ENCODE results near the gene RYR3. TPM values are rescaled to one million over a fixed set of nuclear protein-coding genes. Genes with fewer than 3 reads are reported as not detected.

RYR3 gene
- total RNA-seq, 1 experiment from 2014 or later = not detected

DNA sequence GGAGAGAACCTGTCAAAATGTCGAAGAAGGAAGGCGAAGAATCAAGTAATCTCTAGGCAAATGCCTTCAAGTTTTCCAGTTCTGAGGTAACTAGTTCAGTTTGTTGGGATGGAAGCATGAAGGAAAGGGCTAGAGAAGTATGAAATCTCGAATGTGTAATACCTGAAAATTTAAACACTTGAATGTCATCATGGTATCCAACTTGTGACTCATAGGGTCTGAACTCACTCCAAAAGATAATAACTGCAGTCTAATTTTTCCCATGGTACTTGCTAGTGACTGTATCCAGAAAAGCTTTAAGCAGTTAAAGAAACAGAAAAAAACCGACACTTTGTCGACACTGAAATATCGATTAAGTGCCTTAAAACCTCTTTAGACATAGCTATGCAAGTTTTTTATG is 554.6 kb downstream of the RYR3 start:
- no peaks in the 10 kb centered on the region for H3K9me3 ChIP-seq (ENCODE audit: low read length)
- H3K9me2 ChIP-seq (replicated peaks; ENCODE audit: low read length) = no peaks in the 10 kb centered on the region
- H3K27ac ChIP-seq (ENCODE audit: low read length) = no peak overlapping the region
- no peak overlapping the region for H3K4me3 ChIP-seq (ENCODE audit: low read length)
- H3K9ac ChIP-seq (ENCODE audit: low read length) = no peak overlapping the region
- no peak for ATAC-seq
- H3K79me2 ChIP-seq (ENCODE audit: low read length) = no peaks in the 10 kb centered on the region
- no TSS peak for BruUV-seq (replicated peaks)
- H3K27me3 ChIP-seq (ENCODE audit: low read length) = no peaks in the 10 kb centered on the region
- no peaks in the 10 kb centered on the region for H4K20me1 ChIP-seq (ENCODE audit: low read length)
- H3K36me3 ChIP-seq (ENCODE audit: low read depth, low read length) = no peaks in the 10 kb centered on the region
- intact Hi-C loops (cut with micrococcal nuclease) = no loop called here
- H3K4me1 ChIP-seq (ENCODE audit: insufficient read depth, low read length) = peaks cover 11% of the 10 kb centered on the region
- TF ChIP-seq EZH2phosphoT487 (IDR thresholded peaks at IDR 0.05; ENCODE audit: borderline replicate concordance, low read length) (no peak), EZH2 (IDR thresholded peaks at IDR 0.05; ENCODE audit: low read length, unreplicated experiment) (no peak)
- TF ChIP-seq, protein P1, sequence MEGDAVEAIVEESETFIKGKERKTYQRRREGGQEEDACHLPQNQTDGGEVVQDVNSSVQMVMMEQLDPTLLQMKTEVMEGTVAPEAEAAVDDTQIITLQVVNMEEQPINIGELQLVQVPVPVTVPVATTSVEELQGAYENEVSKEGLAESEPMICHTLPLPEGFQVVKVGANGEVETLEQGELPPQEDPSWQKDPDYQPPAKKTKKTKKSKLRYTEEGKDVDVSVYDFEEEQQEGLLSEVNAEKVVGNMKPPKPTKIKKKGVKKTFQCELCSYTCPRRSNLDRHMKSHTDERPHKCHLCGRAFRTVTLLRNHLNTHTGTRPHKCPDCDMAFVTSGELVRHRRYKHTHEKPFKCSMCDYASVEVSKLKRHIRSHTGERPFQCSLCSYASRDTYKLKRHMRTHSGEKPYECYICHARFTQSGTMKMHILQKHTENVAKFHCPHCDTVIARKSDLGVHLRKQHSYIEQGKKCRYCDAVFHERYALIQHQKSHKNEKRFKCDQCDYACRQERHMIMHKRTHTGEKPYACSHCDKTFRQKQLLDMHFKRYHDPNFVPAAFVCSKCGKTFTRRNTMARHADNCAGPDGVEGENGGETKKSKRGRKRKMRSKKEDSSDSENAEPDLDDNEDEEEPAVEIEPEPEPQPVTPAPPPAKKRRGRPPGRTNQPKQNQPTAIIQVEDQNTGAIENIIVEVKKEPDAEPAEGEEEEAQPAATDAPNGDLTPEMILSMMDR (conservative IDR thresholded peaks at IDR 0.05; ENCODE audit: low read depth, low read length) = no peak
- ChIA-PET CTCF (no interaction called here), POLR2A (ENCODE audit: unreplicated experiment) (no interaction called here)
- no peak overlapping the region for H3K4me2 ChIP-seq (ENCODE audit: low read length)
- H3F3A ChIP-seq (ENCODE audit: low read length, unreplicated experiment) = no peaks in the 10 kb centered on the region
- no peak overlapping the region for H2AFZ ChIP-seq (ENCODE audit: low read length)
- DNase-seq = no peak

DNA sequence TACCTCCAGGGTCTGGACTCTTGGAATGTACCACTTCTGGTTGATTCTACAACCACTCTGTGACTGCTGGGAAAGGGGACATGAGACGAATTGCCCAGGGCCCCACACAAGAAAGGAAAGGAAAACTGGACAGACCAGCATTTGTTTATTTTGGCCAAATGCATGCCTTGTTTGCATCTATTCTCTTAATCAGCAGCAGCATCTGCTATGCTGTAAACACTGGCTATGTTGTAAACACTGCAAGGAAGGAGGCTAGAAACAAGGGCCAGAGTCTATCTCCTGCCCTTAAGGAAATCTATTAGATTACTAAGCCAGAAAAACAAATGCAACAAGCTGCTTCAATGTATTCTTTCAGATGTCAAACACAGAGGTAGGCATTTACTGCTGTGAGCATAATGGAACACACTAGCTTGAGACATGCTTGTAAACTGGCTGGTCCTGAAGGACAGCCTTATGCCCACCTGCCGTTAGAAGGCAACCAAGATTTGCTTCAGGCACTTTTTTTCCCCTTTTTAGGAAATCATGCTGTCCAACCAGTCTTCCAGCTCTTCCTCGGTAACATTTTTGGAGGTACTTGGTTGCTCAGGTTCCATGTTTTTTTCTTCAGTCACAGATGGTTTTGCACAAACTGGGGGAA is 555.5 kb downstream of the RYR3 start:
- H3K27me3 ChIP-seq (ENCODE audit: low read length) = no peaks in the 10 kb centered on the region
- CTCF ChIA-PET = no interaction called here

DNA sequence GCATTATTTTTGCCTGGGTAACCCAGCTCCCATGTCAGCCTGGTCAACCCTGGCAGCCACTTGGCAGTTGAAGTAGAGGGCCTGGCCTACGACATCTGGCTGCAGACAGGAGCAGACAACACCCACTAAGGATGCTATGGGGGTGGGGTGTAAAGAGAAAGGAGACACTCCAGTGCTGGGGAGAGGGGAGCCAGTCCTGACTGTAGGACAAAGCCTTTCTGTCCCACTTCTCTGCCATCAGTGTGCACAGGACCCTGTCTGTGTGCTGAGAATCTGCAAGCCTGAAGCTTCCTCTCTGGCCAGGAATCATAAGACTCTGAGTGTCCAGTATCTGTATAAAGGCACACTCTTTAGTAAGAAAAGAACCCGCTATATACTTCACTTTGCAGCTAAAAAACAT is 561.2 kb downstream of the RYR3 start:
- Histone ChIP-seq H3K9ac (ENCODE audit: low read length) (no peak overlapping the region), H3F3A (ENCODE audit: low read length, unreplicated experiment) (no peaks in the 10 kb centered on the region), H3K9me2 (replicated peaks; ENCODE audit: low read length) (no peaks in the 10 kb centered on the region), H3K4me1 (ENCODE audit: insufficient read depth, low read length) (no peaks in the 10 kb centered on the region), H3K9me3 (ENCODE audit: low read length) (no peaks in the 10 kb centered on the region), H3K27me3 (ENCODE audit: low read length) (no peaks in the 10 kb centered on the region), H4K20me1 (ENCODE audit: low read length) (no peaks in the 10 kb centered on the region), H3K36me3 (ENCODE audit: low read depth, low read length) (no peaks in the 10 kb centered on the region), H2AFZ (ENCODE audit: low read length) (no peak overlapping the region), H3K27ac (ENCODE audit: low read length) (no peak overlapping the region), H3K4me2 (ENCODE audit: low read length) (no peak overlapping the region), H3K4me3 (ENCODE audit: low read length) (no peak overlapping the region), H3K79me2 (ENCODE audit: low read length) (no peaks in the 10 kb centered on the region)
- intact Hi-C loops (cut with micrococcal nuclease) = no loop called here
- TF ChIP-seq EZH2phosphoT487 (IDR thresholded peaks at IDR 0.05; ENCODE audit: borderline replicate concordance, low read length) = no peak
- TF ChIP-seq, protein P1 (conservative IDR thresholded peaks at IDR 0.05; ENCODE audit: low read depth, low read length) = no peak
- TF ChIP-seq EZH2 (IDR thresholded peaks at IDR 0.05; ENCODE audit: low read length, unreplicated experiment) = no peak
- DNase-seq (no peak), ATAC-seq (no peak)
- no TSS peak for BruUV-seq (replicated peaks)
- POLR2A ChIA-PET (ENCODE audit: unreplicated experiment) = no interaction called here
- CTCF ChIA-PET = no interaction called here

More for the DNA sequence above, 555.5 kb downstream of the RYR3 start:
- H3K4me3 ChIP-seq (ENCODE audit: low read length) = no peak overlapping the region
- no peaks in the 10 kb centered on the region for H3K9me2 ChIP-seq (replicated peaks; ENCODE audit: low read length)
- intact Hi-C loops (cut with micrococcal nuclease) = no loop called here
- no peaks in the 10 kb centered on the region for H3K9me3 ChIP-seq (ENCODE audit: low read length)
- TSS peak; percentile 50 for BruUV-seq (replicated peaks)
- H2AFZ ChIP-seq (ENCODE audit: low read length) = no peak overlapping the region
- H3K4me2 ChIP-seq (ENCODE audit: low read length) = no peak overlapping the region
- H3F3A ChIP-seq (ENCODE audit: low read length, unreplicated experiment) = no peaks in the 10 kb centered on the region
- H3K27ac ChIP-seq (ENCODE audit: low read length) = no peak overlapping the region
- H3K36me3 ChIP-seq (ENCODE audit: low read depth, low read length) = no peaks in the 10 kb centered on the region
- H3K4me1 ChIP-seq (ENCODE audit: insufficient read depth, low read length) = peaks cover 3% of the 10 kb centered on the region; the same call in 1 of the 2 replicates
- DNase-seq (no peak), ATAC-seq (no peak)
- no peaks in the 10 kb centered on the region for H3K79me2 ChIP-seq (ENCODE audit: low read length)
- no peak overlapping the region for H3K9ac ChIP-seq (ENCODE audit: low read length)
- H4K20me1 ChIP-seq (ENCODE audit: low read length) = no peaks in the 10 kb centered on the region
- TF ChIP-seq, protein P1 (conservative IDR thresholded peaks at IDR 0.05; ENCODE audit: low read depth, low read length) = no peak
- TF ChIP-seq EZH2 (IDR thresholded peaks at IDR 0.05; ENCODE audit: low read length, unreplicated experiment) = no peak
- TF ChIP-seq EZH2phosphoT487 (IDR thresholded peaks at IDR 0.05; ENCODE audit: borderline replicate concordance, low read length) = no peak
- POLR2A ChIA-PET (ENCODE audit: unreplicated experiment) = no interaction called here
